GM23338 (cell line): Measurements from ENCODE around the gene SLC17A8.
"Not testable (repeated sequence)": the region's sequence is repeated elsewhere in the genome, so short reads cannot be mapped to it uniquely, and the experiment has no call there.

Source experiments
- EZH2 ChIP-seq: fragments of 200-600 bp; sonication (generic); IDR thresholded peaks from one replicate; pipeline ENCODE4 v1.8.0; 2017; ENCODE audit warnings: antibody characterized with exemption, mild to moderate bottlenecking, low read depth; ENCODE audit not compliant: unreplicated experiment
- POLR2AphosphoS5 ChIP-seq: IDR thresholded peaks from 2 replicates; pipeline ENCODE4 v1.6.1; 2016; ENCODE audit warnings: antibody characterized with exemption, low read depth

DNA sequence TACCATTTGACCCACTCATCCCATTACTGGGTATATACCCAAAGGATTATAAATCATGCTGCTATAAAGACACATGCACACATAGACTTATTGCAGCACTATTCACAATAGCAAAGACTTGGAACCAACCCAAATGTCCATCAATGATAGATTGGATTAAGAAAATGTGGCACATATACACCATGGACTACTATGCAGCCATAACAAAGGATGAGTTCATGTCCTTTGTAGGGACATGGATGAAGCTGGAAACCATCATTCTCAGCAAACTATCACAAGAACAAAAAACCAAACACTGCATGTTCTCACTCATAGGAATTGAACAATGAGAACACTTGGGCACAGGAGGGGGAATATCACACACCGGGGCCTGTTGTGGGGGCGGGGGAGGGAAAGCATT is 14.0 kb upstream of the SLC17A8 start:
- TF ChIP-seq POLR2AphosphoS5, EZH2: not testable (repeated sequence)
